GM19238 (cell line): ENCODE measurements around the gene BRAP.
"Not testable (repeated sequence)": the region's sequence is repeated elsewhere in the genome, so short reads cannot be mapped to it uniquely, and the experiment has no call there.

Source experiments
- DNase-seq: peaks from one replicate; pipeline ENCODE4 v3.0.0; 2011; ENCODE audit warnings: low spot score; ENCODE audit not compliant: insufficient read length

Gene BRAP

GRCh38 chr12:111685811-111686573 is at the start of gene BRAP, which contains the start of gene ACAD10:
TSS of gene BRAP (minus strand) at chr12:111685956. CDS start at chr12:111685792, 164 bp downstream.
TSS of gene ACAD10 (plus strand) at chr12:111686053. CDS start at chr12:111692710, 6,657 bp downstream.
- DNase-seq: peak; percentile 92

GRCh38 chr12:111733340-111733915 is 47.7 kb upstream of the BRAP start:
- no peak for DNase-seq

- DNase-seq: no peak
Measured at GRCh38 chr12:111732786-111733185, 47.0 kb upstream of the BRAP start.

GRCh38 chr12:111730420-111730819 is 44.7 kb upstream of the BRAP start:
- no peak for DNase-seq

GRCh38 chr12:111728795-111729194 is 43.0 kb upstream of the BRAP start:
- no peak for DNase-seq

- not testable (repeated sequence) for DNase-seq
Measured at GRCh38 chr12:111723646-111724360, 38.0 kb upstream of the BRAP start.

GRCh38 chr12:111720457-111720856 is 34.7 kb upstream of the BRAP start:
- no peak for DNase-seq

GRCh38 chr12:111719316-111719715 is 33.6 kb upstream of the BRAP start:
- DNase-seq: not testable (repeated sequence)

GRCh38 chr12:111715279-111715678 is 29.5 kb upstream of the BRAP start:
- no peak for DNase-seq

- DNase-seq: no peak
Measured at GRCh38 chr12:111706145-111706544, 20.4 kb upstream of the BRAP start.

GRCh38 chr12:111705672-111706071 is 19.9 kb upstream of the BRAP start:
- DNase-seq: no peak

GRCh38 chr12:111699962-111700361 is 14.2 kb upstream of the BRAP start:
- DNase-seq: no peak

GRCh38 chr12:111693818-111694217 is 8.1 kb upstream of the BRAP start:
- DNase-seq: no peak

GRCh38 chr12:111692575-111693210 is 6.9 kb upstream of the BRAP start:
- DNase-seq: no peak

GRCh38 chr12:111691262-111691661 is 5.5 kb upstream of the BRAP start:
- DNase-seq: no peak

- no peak for DNase-seq
Measured at GRCh38 chr12:111687952-111688351, 2.2 kb upstream of the BRAP start.

GRCh38 chr12:111687255-111687654 is 1.5 kb upstream of the BRAP start:
- DNase-seq: no peak

- DNase-seq: no peak
Measured at GRCh38 chr12:111686574-111687105, 884 bp upstream of the BRAP start.

- DNase-seq: no peak
Measured at GRCh38 chr12:111685322-111685810, 390 bp downstream of the BRAP start.

- not testable (repeated sequence) for DNase-seq
Measured at GRCh38 chr12:111684485-111685198, 1.1 kb downstream of the BRAP start.

GRCh38 chr12:111677186-111677585 is 8.6 kb downstream of the BRAP start:
- no peak for DNase-seq
